Measurements from ENCODE around the gene CHD8. TPM values are rescaled to one million over a fixed set of nuclear protein-coding genes. Genes with fewer than 3 reads are reported as not detected.

CHD8 gene
- total and polyA plus RNA-seq, 2 of the 13 experiments (the other 11 are each of a cell fraction or from before 2014, with no cell fraction given), result 35.1 to 79.6 TPM

DNA sequence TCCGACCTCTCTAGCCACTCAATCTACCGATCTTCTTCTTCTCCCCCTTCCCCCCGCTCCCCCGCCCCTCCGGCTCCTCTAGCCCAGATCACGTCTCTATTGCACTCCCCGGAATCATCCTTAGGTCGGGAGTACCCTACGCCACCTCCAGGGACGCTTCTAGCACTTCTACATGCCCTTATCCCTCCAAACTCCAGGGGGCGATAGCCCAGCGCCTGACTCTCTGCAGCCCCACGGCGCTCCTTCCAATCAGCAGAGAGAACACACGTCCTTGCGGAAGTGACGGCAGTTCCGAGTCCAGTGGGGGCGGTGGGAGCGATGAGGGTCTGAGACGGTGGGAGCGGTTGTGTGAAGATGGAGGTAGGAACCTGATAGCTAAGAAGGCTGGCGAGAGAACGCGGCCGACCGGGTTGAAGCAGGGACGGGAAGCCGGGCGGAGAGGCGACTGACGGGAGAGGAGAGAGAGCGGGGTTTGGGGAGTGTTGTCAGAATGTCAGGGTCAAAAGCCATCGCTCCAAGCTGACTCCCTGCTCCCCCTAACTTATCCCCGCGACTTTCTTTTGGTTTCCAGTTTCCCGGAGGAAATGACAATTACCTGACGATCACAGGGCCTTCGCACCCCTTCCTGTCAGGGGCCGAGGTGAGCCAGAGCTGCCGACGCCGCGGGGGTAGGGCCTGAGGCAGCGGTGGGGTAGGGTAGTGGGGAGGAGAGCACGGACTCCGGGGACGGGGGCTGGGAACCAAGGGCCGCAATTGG lies 21.2 kb upstream of the CHD8 start, which contains the start of the genes RAB2B and TOX4 (continued):
- TF ChIP-seq, protein P1, sequence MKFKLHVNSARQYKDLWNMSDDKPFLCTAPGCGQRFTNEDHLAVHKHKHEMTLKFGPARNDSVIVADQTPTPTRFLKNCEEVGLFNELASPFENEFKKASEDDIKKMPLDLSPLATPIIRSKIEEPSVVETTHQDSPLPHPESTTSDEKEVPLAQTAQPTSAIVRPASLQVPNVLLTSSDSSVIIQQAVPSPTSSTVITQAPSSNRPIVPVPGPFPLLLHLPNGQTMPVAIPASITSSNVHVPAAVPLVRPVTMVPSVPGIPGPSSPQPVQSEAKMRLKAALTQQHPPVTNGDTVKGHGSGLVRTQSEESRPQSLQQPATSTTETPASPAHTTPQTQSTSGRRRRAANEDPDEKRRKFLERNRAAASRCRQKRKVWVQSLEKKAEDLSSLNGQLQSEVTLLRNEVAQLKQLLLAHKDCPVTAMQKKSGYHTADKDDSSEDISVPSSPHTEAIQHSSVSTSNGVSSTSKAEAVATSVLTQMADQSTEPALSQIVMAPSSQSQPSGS (CRISPR knock-in tag; IDR thresholded peaks at IDR 0.05), result peak; percentile 93; the same call in 1 of the 2 replicates
- TF ChIP-seq, protein P2, sequence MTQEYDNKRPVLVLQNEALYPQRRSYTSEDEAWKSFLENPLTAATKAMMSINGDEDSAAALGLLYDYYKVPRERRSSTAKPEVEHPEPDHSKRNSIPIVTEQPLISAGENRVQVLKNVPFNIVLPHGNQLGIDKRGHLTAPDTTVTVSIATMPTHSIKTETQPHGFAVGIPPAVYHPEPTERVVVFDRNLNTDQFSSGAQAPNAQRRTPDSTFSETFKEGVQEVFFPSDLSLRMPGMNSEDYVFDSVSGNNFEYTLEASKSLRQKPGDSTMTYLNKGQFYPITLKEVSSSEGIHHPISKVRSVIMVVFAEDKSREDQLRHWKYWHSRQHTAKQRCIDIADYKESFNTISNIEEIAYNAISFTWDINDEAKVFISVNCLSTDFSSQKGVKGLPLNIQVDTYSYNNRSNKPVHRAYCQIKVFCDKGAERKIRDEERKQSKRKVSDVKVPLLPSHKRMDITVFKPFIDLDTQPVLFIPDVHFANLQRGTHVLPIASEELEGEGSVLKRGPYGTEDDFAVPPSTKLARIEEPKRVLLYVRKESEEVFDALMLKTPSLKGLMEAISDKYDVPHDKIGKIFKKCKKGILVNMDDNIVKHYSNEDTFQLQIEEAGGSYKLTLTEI (CRISPR knock-in tag; conservative IDR thresholded peaks at IDR 0.05), result no peak
- TF ChIP-seq RXRA (CRISPR knock-in tag; IDR thresholded peaks at IDR 0.05) (no peak; the same call in 1 of the 2 replicates), SUZ12 (IDR thresholded peaks at IDR 0.05; ENCODE audit: low read depth, low read length) (no peak), SRSF9 (IDR thresholded peaks at IDR 0.05; ENCODE audit: borderline replicate concordance, insufficient read depth, low read depth, low read length, poor library complexity, severe bottlenecking) (no peak)
- TF ChIP-seq, protein P3, sequence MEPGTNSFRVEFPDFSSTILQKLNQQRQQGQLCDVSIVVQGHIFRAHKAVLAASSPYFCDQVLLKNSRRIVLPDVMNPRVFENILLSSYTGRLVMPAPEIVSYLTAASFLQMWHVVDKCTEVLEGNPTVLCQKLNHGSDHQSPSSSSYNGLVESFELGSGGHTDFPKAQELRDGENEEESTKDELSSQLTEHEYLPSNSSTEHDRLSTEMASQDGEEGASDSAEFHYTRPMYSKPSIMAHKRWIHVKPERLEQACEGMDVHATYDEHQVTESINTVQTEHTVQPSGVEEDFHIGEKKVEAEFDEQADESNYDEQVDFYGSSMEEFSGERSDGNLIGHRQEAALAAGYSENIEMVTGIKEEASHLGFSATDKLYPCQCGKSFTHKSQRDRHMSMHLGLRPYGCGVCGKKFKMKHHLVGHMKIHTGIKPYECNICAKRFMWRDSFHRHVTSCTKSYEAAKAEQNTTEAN (CRISPR knock-in tag; conservative IDR thresholded peaks at IDR 0.05), result peak; percentile 77
- TF ChIP-seq, protein P4, sequence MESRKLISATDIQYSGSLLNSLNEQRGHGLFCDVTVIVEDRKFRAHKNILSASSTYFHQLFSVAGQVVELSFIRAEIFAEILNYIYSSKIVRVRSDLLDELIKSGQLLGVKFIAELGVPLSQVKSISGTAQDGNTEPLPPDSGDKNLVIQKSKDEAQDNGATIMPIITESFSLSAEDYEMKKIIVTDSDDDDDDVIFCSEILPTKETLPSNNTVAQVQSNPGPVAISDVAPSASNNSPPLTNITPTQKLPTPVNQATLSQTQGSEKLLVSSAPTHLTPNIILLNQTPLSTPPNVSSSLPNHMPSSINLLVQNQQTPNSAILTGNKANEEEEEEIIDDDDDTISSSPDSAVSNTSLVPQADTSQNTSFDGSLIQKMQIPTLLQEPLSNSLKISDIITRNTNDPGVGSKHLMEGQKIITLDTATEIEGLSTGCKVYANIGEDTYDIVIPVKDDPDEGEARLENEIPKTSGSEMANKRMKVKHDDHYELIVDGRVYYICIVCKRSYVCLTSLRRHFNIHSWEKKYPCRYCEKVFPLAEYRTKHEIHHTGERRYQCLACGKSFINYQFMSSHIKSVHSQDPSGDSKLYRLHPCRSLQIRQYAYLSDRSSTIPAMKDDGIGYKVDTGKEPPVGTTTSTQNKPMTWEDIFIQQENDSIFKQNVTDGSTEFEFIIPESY (CRISPR knock-in tag; IDR thresholded peaks at IDR 0.05), result peak; percentile 71
